T-helper 22 cell (primary cell): ENCODE data around the gene TMEM205.
"Not testable (repeated sequence)": the region's sequence is repeated elsewhere in the genome, so short reads cannot be mapped to it uniquely, and the experiment has no call there.

Experiments
- DNase-seq: peaks from one replicate; pipeline ENCODE4 v3.0.0-alpha.2; 2020; ENCODE audit warnings: low read depth

Gene TMEM205

DNA sequence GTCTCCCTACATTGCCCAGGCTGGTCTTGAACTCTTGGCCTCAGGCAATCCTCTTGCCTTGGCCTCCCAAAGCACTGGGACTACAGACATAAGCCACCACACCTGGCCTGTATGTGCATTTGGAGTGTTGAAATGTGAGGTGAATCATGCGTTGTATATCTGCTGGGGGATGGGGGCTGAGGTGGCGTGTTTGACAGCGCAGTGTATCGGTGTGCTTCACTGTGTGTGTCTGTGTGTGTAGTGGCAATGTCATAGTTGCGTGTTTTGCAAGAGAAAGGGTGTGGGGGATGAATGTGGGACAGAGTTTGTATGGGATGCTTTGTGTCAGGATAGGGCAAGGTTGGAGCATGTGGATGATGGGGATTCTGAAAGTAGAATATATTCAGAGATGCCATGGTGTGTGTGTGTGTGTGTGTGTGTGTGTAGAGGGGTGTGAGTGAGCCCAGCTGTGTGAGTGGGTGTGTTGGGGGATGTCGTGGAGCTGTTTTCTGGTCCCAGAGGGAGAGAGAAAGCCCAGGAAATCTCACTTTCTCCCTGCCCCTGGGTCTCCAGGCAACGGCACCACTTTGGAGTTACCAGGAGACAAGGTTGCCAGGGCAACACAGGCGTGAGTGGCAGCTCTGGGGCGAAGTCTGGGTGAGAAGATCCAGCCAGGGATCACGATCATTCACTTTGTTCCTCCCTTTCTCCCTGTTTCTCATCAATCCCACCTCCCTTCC is 27.3 kb upstream of the TMEM205 start:
- no peak for DNase-seq

DNA sequence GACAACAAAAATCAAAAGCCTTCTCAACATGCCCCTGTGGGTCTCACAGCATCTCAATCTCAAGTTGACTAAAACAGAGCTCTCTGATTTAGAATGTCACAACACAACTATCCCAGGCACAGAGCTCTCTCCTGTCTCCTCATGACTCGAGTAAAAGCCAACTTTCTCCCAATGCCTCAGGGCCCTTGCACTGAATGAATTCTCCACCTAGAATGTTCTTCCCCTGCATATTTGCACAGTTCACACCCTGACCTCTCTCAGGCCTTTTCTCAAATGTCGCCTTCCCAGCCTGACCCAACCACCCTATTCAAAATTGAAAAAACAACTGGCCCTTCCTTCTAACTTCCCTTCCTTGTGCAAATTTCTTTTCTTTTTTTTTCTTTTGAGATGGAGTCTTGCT is 24.7 kb upstream of the TMEM205 start:
- no peak for DNase-seq

DNA sequence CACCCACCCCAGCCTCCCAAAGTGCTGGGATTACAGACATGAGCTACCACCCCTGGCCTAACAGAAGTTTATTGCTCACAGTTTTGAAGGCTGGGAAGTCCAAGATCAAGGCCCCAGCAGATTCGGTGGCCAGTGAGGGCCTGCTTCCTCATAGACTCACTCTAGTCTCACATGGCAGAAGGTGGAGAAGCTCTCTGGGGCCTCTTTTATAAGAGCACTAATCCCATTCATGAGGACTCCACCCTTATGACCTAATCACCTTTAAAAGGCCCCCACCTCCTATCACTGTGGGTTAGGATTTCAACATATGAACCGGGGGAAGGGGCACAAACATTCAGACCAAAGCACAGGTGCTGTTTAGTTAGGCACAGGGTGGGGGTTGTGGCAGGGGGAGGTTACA is 21.5 kb upstream of the TMEM205 start:
- DNase-seq, result no peak

DNA sequence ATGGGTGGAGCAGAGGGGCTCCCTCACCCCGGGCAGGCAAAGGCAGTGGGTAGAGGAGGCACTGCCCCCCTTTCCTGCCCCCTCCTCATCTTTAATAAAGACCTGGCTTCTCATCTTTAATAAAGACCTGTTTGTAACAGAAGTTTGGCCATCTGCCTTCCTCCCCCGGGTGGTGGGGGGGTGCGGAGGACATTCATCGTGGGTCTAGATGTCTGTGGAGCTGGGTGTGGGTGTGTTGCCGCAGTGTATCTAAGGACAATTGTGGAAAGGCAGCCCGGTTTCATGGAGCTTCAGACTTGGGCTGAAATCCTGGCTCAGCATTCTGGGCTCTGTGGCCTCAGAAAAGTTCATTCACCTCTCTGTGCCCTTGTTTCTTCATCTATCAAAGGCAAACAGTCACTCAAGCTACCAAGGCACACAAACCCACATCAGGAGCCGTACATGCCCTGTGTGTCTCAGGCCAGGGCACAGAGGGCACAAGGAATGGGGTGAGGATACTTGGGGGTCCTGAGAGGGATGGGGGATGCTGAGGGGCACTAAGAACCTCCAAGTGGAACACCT is 19.6 kb upstream of the TMEM205 start:
- DNase-seq, result no peak

DNA sequence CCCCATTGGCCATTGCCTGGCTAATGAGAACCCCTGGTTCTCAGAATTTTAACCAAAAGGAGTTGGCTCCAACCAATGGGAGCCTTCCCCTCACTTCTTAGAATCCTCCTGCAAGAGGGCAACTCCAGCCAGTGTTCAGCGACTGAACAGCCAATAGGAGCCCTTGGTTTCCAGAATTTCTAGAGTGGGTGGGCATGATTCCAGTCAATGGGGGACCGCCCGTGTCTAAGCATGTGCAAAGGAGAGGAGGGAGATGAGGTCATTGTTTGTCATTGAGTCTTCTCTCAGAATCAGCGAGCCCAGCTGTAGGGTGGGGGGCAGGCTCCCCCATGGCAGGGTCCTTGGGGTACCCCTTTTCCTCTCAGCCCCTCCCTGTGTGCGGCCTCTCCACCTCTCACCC is 18.9 kb upstream of the TMEM205 start:
- DNase-seq, result no peak

DNA sequence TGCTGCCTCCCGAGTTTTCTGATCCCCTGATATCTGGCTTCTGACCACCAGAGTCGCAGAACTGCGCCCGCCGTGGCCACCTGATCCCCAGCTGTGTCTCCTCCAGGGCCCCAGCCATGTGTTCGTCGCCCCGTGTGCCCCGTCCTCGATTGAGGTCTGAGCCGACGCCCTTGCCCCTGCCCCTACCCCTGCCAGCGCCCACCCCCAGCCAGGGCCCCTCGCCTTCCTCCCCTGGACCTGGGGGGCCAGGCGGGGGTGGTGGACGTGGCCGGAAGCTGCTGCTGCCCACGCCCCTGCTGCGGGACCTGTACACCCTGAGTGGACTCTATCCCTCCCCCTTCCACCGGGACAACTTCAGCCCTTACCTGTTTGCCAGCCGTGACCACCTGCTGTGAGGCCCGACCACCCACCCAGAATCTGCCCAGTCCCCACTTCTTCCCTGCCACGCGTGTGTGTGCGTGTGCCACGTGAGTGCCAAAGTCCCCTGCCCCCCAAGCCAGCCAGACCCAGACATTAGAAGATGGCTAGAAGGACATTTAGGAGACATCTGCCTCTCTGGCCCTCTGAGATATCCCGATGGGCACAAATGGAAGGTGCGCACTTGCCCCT is 18.3 kb upstream of the TMEM205 start:
- no peak for DNase-seq

DNA sequence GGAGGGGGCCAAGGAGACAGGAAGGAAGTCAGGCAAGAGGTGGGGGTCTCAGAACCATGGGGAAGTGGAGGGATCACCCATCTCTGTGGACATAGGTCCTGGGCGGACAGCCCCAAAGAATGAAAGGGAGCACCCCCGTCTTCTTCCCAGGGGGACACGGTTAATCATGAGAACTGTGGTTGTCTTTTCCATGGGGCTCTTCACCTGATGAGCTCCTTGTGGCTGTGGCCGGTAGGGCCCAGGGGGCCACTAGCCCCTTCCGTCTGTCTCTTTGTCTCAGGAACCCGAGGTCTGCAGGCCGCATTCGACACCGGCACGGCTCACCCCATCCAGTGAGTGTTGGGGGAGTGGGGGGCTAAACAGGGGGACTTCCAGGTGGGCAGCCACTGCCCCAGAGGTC is 17.8 kb upstream of the TMEM205 start:
- no peak for DNase-seq

DNA sequence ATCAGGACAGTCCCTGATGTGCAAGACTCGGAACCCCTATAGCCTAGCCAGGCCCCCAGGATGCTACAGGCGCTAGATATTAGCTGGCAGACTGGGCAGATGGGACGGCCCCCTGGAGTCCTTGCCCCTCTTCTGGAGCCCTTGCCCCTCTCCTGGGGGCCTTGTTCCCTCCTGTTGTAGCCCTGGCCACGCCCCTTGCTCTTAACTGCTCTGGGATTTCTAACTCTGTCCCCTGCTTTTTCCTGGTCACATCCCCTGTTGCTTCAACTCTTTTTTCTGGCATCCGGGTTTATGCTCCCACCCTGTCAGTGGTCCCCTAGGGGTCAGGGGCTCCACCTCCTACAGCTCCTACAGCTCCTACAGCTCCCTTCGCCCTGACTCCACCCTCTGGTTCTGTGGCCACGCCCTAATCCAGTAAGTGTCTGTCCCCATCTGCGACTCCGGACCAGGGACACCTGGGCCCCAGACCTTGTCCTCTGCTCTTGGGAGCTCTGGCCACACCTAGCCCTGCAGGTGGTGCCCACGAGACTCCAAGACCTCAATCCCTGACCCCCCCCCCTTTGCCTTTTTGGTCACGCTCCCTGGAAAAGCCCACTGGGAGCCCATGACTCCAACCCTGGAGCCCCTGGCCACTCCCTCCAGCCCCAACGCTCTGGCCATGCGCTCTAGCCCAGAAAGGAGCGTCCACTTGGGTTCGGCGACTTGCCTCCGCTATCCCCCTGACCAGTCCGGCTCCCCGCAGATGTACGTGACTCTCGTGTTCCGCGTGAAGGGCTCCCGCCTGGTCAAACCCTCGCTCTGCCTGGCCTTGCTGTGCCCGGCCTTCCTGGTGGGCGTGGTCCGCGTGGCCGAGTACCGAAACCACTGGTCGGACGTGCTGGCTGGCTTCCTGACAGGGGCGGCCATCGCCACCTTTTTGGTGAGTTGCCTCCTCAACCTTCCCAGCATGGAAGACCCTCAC is 16.0 kb upstream of the TMEM205 start:
- DNase-seq, result no peak

DNA sequence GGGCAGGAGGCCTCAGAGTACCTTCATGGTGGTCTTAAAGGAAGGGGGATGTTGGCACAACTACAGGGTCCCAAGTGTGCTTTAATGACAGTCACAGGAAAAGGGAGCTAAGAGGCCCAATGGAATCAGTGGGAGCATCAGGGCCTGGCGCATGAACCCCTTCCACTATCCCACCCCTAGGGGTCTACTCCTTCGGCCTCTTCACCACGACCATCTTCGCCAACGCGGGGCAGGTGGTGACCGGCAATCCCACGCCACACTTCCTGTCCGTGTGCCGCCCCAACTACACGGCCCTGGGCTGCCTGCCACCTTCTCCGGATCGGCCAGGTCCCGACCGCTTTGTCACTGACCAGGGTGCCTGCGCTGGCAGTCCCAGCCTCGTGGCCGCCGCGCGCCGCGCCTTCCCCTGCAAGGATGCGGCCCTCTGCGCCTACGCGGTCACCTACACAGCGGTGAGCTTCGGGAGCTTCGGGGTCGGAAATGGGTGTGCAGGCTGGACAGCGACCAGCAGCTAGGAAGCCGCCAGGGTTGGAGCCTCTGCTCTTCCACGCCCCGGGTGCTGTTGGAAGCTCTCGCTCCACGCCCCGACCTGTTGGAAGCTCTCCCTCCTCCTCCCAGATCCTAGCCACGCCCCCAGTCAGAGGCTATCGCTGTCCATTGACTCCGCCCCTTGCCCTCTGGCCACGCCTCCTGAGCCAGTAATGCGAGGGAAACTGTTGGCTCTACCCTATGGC is 15.1 kb upstream of the TMEM205 start:
- no peak for DNase-seq

DNA sequence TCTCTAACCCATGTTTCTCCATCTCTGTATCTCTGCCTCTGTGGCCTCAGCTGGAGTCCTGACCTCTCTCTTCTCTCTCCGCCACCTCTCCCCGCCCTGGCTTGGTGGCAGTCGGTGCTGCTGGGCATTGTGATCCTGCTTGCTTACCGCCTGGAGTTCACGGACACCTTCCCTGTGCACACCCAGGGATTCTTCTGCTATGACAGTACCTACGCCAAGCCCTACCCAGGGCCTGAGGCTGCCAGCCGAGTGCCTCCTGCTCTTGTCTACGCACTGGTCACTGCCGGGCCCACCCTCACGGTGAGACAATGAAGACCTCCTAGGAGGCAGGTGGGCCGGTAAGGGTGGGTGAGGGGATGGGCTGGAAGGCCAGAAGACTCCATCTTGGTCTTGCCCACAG is 13.4 kb upstream of the TMEM205 start:
- no peak for DNase-seq

DNA sequence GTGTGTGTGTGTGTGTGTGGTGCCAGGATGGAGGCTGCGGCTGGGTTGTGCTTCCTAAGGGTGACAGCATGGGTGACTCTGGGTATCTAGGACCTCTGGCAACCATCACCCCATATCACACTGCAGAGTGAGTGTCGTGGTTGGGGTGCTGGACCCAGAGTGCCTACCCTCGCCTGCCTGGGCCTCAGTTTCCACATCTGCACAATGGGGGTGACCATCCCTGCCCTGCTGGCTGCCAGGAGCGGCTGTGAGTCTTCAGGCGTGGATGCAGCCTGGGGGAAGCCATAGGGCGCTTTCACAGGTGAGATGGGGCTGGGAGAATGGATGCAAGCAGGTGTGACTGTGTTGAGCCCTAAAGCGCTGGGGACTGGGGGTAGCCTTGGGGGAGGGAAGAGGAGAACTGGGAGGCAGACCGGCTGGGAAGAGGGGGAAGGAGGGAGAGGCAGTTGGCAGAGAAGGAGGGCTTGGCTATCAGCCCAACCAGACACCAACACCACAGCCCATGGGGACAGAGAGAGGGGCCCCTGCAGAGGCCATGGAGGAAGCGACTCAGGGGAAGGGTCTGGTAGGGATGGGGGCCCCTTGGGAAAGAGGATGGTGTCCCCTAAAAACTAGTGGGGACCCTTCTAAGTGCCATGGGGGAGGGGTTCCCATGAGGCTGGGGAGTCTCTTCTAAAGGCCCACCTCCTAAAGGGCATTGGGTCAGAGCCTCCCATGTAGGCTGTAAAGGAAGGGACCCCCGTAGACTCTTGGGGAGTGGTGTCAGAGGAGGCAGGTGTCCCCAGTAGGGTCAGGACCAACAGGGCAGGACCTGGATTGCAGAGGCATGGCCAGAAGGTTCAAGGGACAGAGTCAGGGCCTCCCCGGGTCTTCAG is 10.8 kb upstream of the TMEM205 start:
- no peak for DNase-seq

DNA sequence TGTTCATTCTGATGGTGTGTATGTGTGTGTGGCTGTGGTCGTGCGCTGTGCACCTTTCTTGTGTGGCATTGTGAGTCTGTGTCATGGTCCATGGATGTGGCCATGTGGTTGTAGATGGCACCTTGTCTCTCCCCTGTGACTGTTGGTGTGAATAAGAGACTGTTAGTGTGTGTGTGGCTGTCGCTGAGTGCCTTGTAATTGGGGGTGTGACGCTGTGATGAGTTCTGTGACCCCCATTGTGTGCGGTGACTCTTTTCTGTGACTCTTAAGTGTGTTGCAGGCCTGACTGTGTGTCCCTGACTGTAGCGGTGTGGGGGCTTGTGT is 10.0 kb upstream of the TMEM205 start:
- DNase-seq, result no peak

DNA sequence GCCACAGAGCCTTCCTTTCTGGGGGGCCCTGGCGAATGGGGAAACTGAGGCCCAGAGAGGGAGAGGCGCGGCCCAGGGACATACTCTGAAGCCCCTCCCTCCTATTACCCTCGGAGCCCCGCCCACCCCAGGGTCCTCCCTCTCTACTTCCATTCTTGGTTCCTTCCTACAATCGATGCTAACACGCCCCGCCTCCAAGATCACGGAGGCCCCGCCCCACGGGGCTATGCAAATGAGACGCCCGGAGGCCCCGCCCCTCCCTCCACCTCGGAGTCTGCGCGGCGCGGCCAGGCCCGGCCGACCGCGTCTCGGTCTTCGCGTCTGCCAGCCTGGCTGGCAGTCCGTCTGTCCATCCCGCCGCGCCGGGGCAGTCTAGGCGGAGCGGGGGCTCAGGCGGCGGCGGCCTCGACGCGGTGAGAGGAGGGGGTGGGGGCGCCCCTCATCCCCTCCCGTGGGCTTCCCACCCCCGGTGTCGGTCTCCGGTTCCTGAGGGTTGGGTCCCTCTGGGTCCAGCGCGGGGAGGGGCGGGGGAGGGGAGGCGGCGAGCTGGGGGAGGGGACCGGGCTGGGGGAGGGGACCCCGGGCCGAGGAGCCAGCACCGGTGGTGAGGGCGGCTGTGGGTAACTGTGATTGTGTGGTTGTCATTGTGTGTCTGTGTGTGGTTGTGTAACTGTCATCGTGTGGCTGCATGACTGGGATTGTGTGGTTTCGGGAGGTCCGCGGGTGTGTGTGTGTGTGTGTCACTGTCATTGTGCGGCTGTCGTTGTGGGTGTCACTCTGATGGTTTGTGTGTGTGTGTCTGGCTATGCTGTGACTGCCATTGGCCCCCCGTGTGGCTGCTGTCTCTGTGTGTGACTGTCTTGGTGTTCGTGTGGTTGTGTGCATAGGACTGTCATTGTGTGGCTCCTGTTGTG is 9.3 kb upstream of the TMEM205 start, which contains the start of gene PLPPR2:
Gene PLPPR2, plus strand, starts transcription at position 273 of the 914 bp plus-strand sequence. CDS start 2,242 bp downstream, outside the sequence.
- peak; percentile 72 for DNase-seq

DNA sequence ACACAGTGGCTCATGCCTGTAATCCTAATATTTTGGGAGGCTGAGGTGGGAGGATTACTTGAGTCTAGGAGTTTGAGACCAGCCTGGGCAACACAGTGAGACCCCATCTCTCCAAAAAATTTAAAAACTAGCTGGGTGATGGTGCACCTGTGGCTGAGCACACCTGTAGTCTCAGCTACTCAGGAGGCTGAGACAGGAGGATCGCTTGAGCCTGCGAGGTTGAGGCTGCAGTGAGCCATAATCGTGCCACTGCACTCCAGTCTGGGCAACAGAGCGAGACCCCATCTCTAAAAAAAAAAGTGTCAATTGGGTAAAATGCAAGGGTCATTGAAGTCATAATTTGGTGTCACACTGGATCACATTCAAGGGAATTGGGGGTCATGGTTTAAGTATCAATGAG is 8.0 kb upstream of the TMEM205 start:
- not testable (repeated sequence) for DNase-seq

DNA sequence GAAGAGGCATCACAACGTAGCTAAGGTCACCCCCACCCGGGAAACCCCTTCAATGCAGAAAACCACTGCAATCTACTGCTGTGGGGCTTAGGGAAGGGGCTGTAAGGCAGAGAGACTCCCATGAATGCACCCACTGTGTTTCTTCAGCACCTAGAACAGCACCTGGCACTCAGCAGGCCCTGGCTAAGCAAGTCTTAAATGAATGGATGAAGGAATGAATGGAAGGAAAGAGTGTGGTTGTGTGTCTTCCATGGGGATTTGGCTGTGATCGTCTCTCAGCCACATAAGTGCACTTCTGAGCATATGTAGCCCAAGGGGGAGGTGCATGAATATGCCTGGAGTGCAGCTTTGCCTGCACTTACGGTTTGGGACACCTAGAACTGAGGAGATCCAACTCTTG is 3.1 kb upstream of the TMEM205 start:
- no peak for DNase-seq

DNA sequence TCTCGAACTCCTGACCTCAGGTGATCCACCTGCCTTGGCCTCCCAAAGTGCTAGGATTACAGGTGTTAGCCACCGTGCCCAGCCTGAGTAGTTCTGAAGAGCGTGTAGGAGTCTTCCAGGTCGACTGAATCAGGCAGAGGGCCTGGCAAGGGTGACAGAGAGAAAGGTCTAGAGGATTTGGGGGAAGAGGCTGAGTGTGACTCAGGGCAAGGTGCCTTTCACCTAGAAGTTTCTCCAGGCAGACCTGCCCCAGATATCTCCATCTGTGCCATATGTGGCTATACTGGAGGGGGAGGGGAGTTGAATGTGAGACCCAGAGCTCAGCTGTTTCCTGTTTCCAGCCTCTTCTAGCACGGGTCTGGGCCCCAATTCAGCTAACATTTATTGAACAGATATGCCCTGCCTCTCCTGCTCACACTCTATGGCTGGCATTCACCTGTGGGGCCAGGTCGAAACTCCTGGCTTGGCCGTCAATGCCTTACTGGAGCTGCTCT is 1.5 kb upstream of the TMEM205 start:
- no peak for DNase-seq

DNA sequence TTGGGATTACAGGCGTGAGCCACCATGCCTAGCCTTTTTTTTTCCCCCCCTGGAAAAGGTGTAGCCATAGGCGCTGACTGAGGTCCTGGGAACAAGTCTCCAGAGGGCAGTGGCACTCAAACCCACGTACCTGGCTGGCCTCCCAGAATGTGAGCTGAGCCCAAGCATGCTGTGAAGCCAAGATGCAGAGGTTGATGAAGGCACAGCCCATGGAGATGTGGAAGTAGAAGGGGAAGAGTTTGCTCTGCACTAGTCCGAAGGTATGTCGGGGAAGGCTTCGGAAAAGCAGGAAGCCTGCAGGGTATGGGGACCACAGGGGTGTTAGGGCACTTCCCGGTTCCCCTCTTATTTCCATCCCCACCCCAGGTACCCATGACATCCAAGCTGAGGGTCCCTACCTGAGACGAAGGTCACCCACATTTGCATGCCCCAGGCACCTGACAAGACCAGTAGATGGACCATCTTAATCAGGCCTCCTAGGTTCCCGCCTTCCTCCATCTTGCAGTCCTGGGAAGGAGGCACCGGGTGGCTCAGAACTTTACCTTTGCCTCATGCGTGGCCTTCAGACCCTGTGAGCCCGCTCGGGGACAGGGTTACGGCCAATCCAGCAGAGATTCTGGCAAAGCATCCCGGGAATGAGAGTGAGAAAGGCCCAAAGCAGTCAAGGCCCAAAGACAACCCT is 805 bp downstream of the TMEM205 start:
- DNase-seq, result no peak

DNA sequence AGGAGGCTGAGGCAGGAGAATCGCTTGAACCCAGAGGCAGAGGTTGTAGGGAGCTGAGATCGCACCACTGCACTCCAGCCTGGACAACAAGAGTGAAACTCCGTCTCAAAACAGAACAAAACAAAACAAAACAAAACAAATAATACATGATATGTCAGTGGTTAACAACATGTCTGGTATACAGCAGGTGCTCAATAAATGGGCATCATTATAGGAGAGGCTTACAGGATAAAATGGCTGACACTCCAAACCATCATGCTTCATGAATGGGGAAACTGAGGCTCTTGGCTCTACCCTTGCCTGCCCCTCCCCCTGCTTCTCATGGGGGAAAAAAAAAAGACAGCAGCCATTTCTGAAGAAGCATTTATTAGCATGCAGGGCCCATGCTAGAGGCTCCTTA is 3.6 kb downstream of the TMEM205 start:
- DNase-seq, result no peak

DNA sequence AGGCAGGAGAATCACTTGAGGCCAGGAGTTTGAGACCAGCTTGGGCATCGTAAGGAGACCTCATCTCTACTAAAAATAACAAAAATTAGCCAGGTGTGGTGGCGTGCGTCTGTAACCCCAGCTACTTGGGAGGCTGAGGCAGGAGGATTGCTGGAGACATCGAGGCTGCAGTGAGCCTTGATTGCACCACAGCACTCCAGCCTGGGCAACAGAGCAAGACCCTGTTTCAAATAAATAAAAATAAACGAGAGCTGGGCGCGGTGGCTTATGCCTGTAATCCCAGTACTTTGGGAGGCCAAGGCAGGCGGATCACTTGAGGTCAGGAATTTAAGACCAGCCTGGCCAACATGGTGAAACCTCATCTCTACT is 6.0 kb downstream of the TMEM205 start:
- DNase-seq, result not testable (repeated sequence)
